Measurements from ENCODE around the gene SMG9.

DNA sequence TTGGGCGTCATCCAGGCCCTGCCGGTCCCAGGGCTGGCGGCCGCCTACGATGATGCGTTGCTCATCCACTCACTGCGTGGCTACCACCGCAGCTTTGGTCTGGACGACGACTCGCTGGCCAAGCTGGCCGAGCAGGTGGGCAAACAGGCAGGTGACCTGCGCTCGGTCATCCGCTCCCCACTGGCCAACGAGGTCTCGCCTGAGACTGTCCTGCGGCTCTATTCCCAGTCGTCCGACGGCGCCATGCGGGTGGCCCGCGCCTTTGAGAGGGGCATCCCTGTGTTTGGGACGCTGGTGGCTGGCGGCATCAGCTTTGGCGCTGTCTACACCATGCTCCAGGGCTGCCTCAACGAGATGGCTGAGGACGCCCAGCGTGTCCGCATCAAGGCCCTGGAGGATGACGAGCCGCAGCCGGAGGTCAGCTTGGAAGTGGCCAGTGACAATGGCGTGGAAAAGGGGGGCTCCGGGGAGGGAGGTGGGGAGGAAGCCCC is 35.3 kb downstream of the SMG9 start:
- TF ChIP-seq, protein P1, sequence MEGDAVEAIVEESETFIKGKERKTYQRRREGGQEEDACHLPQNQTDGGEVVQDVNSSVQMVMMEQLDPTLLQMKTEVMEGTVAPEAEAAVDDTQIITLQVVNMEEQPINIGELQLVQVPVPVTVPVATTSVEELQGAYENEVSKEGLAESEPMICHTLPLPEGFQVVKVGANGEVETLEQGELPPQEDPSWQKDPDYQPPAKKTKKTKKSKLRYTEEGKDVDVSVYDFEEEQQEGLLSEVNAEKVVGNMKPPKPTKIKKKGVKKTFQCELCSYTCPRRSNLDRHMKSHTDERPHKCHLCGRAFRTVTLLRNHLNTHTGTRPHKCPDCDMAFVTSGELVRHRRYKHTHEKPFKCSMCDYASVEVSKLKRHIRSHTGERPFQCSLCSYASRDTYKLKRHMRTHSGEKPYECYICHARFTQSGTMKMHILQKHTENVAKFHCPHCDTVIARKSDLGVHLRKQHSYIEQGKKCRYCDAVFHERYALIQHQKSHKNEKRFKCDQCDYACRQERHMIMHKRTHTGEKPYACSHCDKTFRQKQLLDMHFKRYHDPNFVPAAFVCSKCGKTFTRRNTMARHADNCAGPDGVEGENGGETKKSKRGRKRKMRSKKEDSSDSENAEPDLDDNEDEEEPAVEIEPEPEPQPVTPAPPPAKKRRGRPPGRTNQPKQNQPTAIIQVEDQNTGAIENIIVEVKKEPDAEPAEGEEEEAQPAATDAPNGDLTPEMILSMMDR (IDR thresholded peaks at IDR 0.05), result no peak
- no peak for TF ChIP-seq TAF1 (IDR thresholded peaks at IDR 0.05; ENCODE audit: borderline replicate concordance, low read depth, low read length)
- no peak for TF ChIP-seq POLR2AphosphoS5 (IDR thresholded peaks at IDR 0.05; ENCODE audit: low read depth, low read length)
- no peak for TF ChIP-seq NRF1 (IDR thresholded peaks at IDR 0.05; ENCODE audit: low read depth, low read length)
- no peak for TF ChIP-seq YY1 (IDR thresholded peaks at IDR 0.05; ENCODE audit: low read depth)
- no peak for TF ChIP-seq EP300 (IDR thresholded peaks at IDR 0.05; ENCODE audit: borderline replicate concordance in 1 of 2, low read depth in 1 of 2, low read length in 1 of 2)
- TF ChIP-seq CHD2 (IDR thresholded peaks at IDR 0.05; ENCODE audit: low read length, partially characterized antibody), result no peak
- TF ChIP-seq, protein P2, sequence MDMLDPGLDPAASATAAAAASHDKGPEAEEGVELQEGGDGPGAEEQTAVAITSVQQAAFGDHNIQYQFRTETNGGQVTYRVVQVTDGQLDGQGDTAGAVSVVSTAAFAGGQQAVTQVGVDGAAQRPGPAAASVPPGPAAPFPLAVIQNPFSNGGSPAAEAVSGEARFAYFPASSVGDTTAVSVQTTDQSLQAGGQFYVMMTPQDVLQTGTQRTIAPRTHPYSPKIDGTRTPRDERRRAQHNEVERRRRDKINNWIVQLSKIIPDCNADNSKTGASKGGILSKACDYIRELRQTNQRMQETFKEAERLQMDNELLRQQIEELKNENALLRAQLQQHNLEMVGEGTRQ (IDR thresholded peaks at IDR 0.05; ENCODE audit: borderline replicate concordance, low read depth, low read length), result no peak
- TF ChIP-seq, protein P3, sequence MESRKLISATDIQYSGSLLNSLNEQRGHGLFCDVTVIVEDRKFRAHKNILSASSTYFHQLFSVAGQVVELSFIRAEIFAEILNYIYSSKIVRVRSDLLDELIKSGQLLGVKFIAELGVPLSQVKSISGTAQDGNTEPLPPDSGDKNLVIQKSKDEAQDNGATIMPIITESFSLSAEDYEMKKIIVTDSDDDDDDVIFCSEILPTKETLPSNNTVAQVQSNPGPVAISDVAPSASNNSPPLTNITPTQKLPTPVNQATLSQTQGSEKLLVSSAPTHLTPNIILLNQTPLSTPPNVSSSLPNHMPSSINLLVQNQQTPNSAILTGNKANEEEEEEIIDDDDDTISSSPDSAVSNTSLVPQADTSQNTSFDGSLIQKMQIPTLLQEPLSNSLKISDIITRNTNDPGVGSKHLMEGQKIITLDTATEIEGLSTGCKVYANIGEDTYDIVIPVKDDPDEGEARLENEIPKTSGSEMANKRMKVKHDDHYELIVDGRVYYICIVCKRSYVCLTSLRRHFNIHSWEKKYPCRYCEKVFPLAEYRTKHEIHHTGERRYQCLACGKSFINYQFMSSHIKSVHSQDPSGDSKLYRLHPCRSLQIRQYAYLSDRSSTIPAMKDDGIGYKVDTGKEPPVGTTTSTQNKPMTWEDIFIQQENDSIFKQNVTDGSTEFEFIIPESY (IDR thresholded peaks at IDR 0.05; ENCODE audit: borderline replicate concordance, low read depth), result no peak
- TF ChIP-seq RCOR1 (IDR thresholded peaks at IDR 0.05; ENCODE audit: low read length), result no peak
- no peak for TF ChIP-seq GATA2 (CRISPR knock-in tag; IDR thresholded peaks at IDR 0.05)
- no peak for TF ChIP-seq RFX5 (IDR thresholded peaks at IDR 0.05; ENCODE audit: low read length)
- TF ChIP-seq FOSL2 (IDR thresholded peaks at IDR 0.05; ENCODE audit: borderline replicate concordance, low read depth), result no peak
- TF ChIP-seq RXRA (IDR thresholded peaks at IDR 0.05; ENCODE audit: borderline replicate concordance, low read depth), result no peak

Measured in SK-N-SH (cell line).